ENCODE results near the gene ZNF831. TPM values are rescaled to one million over a fixed set of nuclear protein-coding genes. Genes with fewer than 3 reads are reported as not detected.

ZNF831 gene
- total RNA-seq, 1 donor from 2014 or later, result 3.4 TPM

GRCh38 chr20:59204165-59204894, 40.7 kb downstream of the ZNF831 start:
- H3K36me3 Mint-ChIP-seq (ENCODE audit: low read depth), result peaks cover 16% of the 10 kb centered on the region
- DNase-seq (ENCODE audit: low spot score), result no peak
- H3K27me3 Mint-ChIP-seq (ENCODE audit: insufficient read depth), result no peaks in the 10 kb centered on the region
- H3K4me3 Mint-ChIP-seq, result no peak overlapping the region
- H3K9me3 Mint-ChIP-seq, result peaks cover 6% of the 10 kb centered on the region
- peaks cover 13% of the 10 kb centered on the region for H3K4me1 Mint-ChIP-seq (ENCODE audit: low read depth)
- intact Hi-C loops (cut with micrococcal nuclease), result no loop called here
- H3K27ac Mint-ChIP-seq, result no peak overlapping the region

GRCh38 chr20:59205044-59205443, 41.4 kb downstream of the ZNF831 start:
- Mint-ChIP-seq H3K4me1 (ENCODE audit: low read depth) (peaks cover 13% of the 10 kb centered on the region), H3K36me3 (ENCODE audit: low read depth) (peaks cover 10% of the 10 kb centered on the region), H3K9me3 (peaks cover 1% of the 10 kb centered on the region), H3K27me3 (ENCODE audit: insufficient read depth) (no peaks in the 10 kb centered on the region), H3K27ac (no peak overlapping the region), H3K4me3 (no peak overlapping the region)
- no peak for DNase-seq (ENCODE audit: low spot score)
- intact Hi-C loops (cut with micrococcal nuclease), result loop anchor here (5.0 kb wide), 1 partner anchor 43 kb away; the partner anchor contains the start of gene ZNF831

DNA sequence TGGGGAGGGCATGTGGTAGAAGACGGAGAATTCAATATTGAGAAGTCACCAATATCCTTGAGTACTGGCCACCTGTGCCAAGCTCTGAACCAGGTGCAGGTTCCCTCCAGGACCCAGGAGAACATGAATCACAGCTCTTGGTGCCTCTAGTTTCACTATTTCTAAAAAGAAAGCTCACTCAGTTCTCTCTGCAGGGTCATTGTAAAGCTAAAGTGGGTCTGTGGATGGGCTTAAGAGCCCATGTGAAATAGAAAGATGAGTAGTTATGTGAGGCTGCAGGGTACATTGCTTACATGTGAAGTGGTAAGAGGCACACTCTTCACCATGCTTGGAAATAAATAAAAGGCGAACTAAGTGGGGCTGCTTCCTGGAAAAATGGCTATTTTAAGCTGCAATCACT, 43.6 kb downstream of the ZNF831 start:
- H3K9me3 Mint-ChIP-seq, result no peaks in the 10 kb centered on the region
- no peak overlapping the region for H3K27ac Mint-ChIP-seq

DNA sequence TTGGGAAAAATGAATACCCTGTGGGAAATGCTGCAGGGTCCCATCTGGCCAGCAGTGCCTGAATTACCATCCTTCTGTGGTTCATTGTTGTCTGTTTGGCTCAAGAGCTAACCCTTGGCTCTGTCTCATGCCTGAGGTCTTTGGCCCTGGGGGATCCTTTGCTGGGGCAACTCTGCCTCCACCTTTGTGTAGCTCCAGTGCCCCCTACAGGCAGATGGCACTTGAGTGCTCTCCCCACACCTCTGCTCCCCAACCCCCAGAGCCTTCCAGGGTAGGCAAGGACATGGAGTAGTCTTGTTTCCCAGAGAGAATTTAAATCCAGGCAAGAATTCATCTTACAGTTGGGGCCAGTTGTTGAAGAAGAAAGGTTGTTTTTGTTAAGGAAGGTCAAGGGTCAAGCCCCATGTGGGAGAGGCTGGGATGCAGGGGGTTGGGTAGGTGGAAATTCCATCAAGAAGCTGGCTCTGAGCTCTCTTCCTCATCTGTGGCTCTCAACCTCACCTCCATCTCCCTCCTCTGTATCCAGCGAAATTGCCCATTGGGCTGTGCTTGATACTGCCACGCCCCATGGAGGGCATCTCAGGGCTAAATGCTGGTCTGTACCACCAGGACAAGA, 44.2 kb downstream of the ZNF831 start:
- Mint-ChIP-seq H3K36me3 (ENCODE audit: low read depth) (peaks cover 4% of the 10 kb centered on the region), H3K27ac (peak overlapping the region; percentile 49), H3K27me3 (ENCODE audit: insufficient read depth) (no peaks in the 10 kb centered on the region), H3K9me3 (no peaks in the 10 kb centered on the region), H3K4me1 (ENCODE audit: low read depth) (peaks cover 13% of the 10 kb centered on the region), H3K4me3 (no peak overlapping the region)
- peak; percentile 65 for DNase-seq (ENCODE audit: low spot score)
- intact Hi-C loops (cut with micrococcal nuclease), result loop anchor here (1.0 to 5.0 kb wide), 3 partner anchors 46 to 153 kb away; partner anchors contain the start of gene ZNF831

More for the DNA sequence above, 43.6 kb downstream of the ZNF831 start:
- H3K36me3 Mint-ChIP-seq (ENCODE audit: low read depth), result peaks cover 4% of the 10 kb centered on the region
- no peak overlapping the region for H3K4me3 Mint-ChIP-seq
- intact Hi-C loops (cut with micrococcal nuclease), result loop anchor here (1.0 to 5.0 kb wide), 3 partner anchors 45 to 152 kb away; partner anchors contain the start of gene ZNF831
- no peak for DNase-seq (ENCODE audit: low spot score)
- no peaks in the 10 kb centered on the region for H3K27me3 Mint-ChIP-seq (ENCODE audit: insufficient read depth)
- H3K4me1 Mint-ChIP-seq (ENCODE audit: low read depth), result peaks cover 13% of the 10 kb centered on the region

- Mint-ChIP-seq H3K9me3 (no peaks in the 10 kb centered on the region), H3K27me3 (ENCODE audit: insufficient read depth) (no peaks in the 10 kb centered on the region), H3K4me3 (no peak overlapping the region), H3K36me3 (ENCODE audit: low read depth) (peaks cover 7% of the 10 kb centered on the region), H3K27ac (no peak overlapping the region), H3K4me1 (ENCODE audit: low read depth) (peaks cover 13% of the 10 kb centered on the region)
- DNase-seq (ENCODE audit: low spot score), result no peak
- intact Hi-C loops (cut with micrococcal nuclease), result no loop called here
Observed at GRCh38 chr20:59210186-59210585, 46.6 kb downstream of the ZNF831 start.

DNA sequence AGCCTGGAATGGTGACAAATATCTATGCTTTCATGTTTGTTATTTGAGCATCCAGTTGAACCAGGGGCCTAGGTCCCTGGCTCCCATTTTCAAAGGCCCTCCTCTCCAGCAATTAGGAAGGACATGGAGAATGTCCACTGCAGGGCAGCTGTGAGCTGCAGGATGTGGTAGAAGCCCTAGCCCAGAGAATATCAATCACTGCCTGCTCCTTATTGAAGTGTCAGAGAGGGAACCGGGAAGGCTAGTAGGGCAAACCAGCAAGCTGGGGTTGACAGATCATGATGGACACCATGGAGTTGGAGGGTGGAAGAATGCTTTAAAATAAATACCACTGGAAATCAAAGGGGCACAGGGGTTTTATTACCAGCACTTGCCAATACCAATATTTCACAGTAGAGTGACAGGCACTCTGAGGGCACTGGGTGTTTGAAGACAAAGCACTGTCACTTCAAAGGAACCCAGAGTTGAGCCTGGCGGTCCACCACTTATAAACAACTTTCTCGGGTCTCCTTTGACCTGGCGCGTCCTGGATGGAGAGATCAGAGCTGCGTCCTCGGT, 47.7 kb downstream of the ZNF831 start:
- Mint-ChIP-seq H3K9me3 (no peaks in the 10 kb centered on the region), H3K27me3 (ENCODE audit: insufficient read depth) (no peaks in the 10 kb centered on the region), H3K36me3 (ENCODE audit: low read depth) (peaks cover 7% of the 10 kb centered on the region), H3K4me1 (ENCODE audit: low read depth) (peaks cover 13% of the 10 kb centered on the region), H3K27ac (no peak overlapping the region), H3K4me3 (no peak overlapping the region)
- intact Hi-C loops (cut with micrococcal nuclease), result no loop called here
- DNase-seq (ENCODE audit: low spot score), result no peak

DNA sequence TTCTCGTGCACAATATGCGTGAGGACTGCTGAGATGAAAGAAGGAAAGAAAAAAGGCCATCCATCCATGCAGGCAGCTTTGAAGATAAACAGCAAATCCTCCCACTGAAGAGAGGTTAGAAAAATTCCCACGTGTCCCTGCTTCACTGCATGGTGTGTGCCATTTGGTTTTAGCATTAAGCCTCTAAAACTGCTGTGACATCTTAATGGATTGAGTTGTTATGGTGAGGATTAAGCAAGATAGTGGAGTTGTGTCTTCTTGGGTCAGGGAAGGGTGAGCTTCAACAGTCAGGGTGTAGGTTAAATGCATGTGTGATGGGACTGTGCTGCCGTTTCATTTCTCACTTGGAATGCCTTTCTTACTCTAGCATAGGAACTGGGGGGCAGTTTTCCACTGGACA, 50.5 kb downstream of the ZNF831 start:
- Mint-ChIP-seq H3K27me3 (ENCODE audit: insufficient read depth) (no peaks in the 10 kb centered on the region), H3K27ac (no peak overlapping the region), H3K36me3 (ENCODE audit: low read depth) (peaks cover 3% of the 10 kb centered on the region), H3K9me3 (no peaks in the 10 kb centered on the region), H3K4me1 (ENCODE audit: low read depth) (no peaks in the 10 kb centered on the region), H3K4me3 (no peak overlapping the region)
- intact Hi-C loops (cut with micrococcal nuclease), result no loop called here
- no peak for DNase-seq (ENCODE audit: low spot score)

- no peak overlapping the region for H3K27ac Mint-ChIP-seq
- no peaks in the 10 kb centered on the region for H3K4me1 Mint-ChIP-seq (ENCODE audit: low read depth)
- no peak overlapping the region for H3K4me3 Mint-ChIP-seq
- H3K36me3 Mint-ChIP-seq (ENCODE audit: low read depth), result peaks cover 3% of the 10 kb centered on the region
- intact Hi-C loops (cut with micrococcal nuclease), result no loop called here
- H3K9me3 Mint-ChIP-seq, result no peaks in the 10 kb centered on the region
- no peak for DNase-seq (ENCODE audit: low spot score)
- no peaks in the 10 kb centered on the region for H3K27me3 Mint-ChIP-seq (ENCODE audit: insufficient read depth)
Observed at GRCh38 chr20:59214606-59215547, 51.3 kb downstream of the ZNF831 start.

GRCh38 chr20:59217173-59217572, 53.6 kb downstream of the ZNF831 start:
- intact Hi-C loops (cut with micrococcal nuclease), result no loop called here
- Mint-ChIP-seq H3K27me3 (ENCODE audit: insufficient read depth) (no peaks in the 10 kb centered on the region), H3K9me3 (no peaks in the 10 kb centered on the region), H3K27ac (no peak overlapping the region), H3K36me3 (ENCODE audit: low read depth) (peaks cover 3% of the 10 kb centered on the region), H3K4me1 (ENCODE audit: low read depth) (no peaks in the 10 kb centered on the region), H3K4me3 (no peak overlapping the region)
- no peak for DNase-seq (ENCODE audit: low spot score)

- no peak overlapping the region for H3K4me3 Mint-ChIP-seq
- no peaks in the 10 kb centered on the region for H3K27me3 Mint-ChIP-seq (ENCODE audit: insufficient read depth)
- no peak for DNase-seq (ENCODE audit: low spot score)
- no peak overlapping the region for H3K27ac Mint-ChIP-seq
- H3K4me1 Mint-ChIP-seq (ENCODE audit: low read depth), result peaks cover 6% of the 10 kb centered on the region
- H3K36me3 Mint-ChIP-seq (ENCODE audit: low read depth), result peaks cover 3% of the 10 kb centered on the region
- no peaks in the 10 kb centered on the region for H3K9me3 Mint-ChIP-seq
- intact Hi-C loops (cut with micrococcal nuclease), result no loop called here
Observed at GRCh38 chr20:59217794-59218280, 54.2 kb downstream of the ZNF831 start.

- no peak for DNase-seq (ENCODE audit: low spot score)
- H3K4me3 Mint-ChIP-seq, result no peak overlapping the region
- H3K9me3 Mint-ChIP-seq, result no peaks in the 10 kb centered on the region
- no peak overlapping the region for H3K27ac Mint-ChIP-seq
- intact Hi-C loops (cut with micrococcal nuclease), result no loop called here
- peaks cover 3% of the 10 kb centered on the region for H3K36me3 Mint-ChIP-seq (ENCODE audit: low read depth)
- H3K4me1 Mint-ChIP-seq (ENCODE audit: low read depth), result peaks cover 7% of the 10 kb centered on the region
- no peaks in the 10 kb centered on the region for H3K27me3 Mint-ChIP-seq (ENCODE audit: insufficient read depth)
Observed at GRCh38 chr20:59219211-59219610, 55.6 kb downstream of the ZNF831 start.

- intact Hi-C loops (cut with micrococcal nuclease), result loop anchor here (5.0 kb wide), 3 partner anchors 58 to 568 kb away; partner anchors contain the start of genes STX16 and ZNF831
- no peak overlapping the region for H3K27ac Mint-ChIP-seq
- no peaks in the 10 kb centered on the region for H3K27me3 Mint-ChIP-seq (ENCODE audit: insufficient read depth)
- peaks cover 7% of the 10 kb centered on the region for H3K4me1 Mint-ChIP-seq (ENCODE audit: low read depth)
- H3K4me3 Mint-ChIP-seq, result no peak overlapping the region
- no peaks in the 10 kb centered on the region for H3K36me3 Mint-ChIP-seq (ENCODE audit: low read depth)
- no peak for DNase-seq (ENCODE audit: low spot score)
- no peaks in the 10 kb centered on the region for H3K9me3 Mint-ChIP-seq
Observed at GRCh38 chr20:59220161-59220560, 56.5 kb downstream of the ZNF831 start.
